OCI-LY3 (cell line): ENCODE measurements around the gene UNC119B.
"Not testable (repeated sequence)": the region's sequence is repeated elsewhere in the genome, so short reads cannot be mapped to it uniquely, and the experiment has no call there.

Experiments
- H2AFZ ChIP-seq: fragments of 200-600, 300-600 bp; shearing (Covaris generic); 2 replicates; pipeline ENCODE4 v1.6.0; 2014; ENCODE audit warnings: antibody characterized with exemption, low read depth, low read length
- H3K27ac ChIP-seq: fragments of 200-600, 300-600 bp; sonication (generic); 2 replicates; pipeline ENCODE4 v1.5.1; 2014; ENCODE audit warnings: mild to moderate bottlenecking, low read length, moderate library complexity, mixed read lengths
- H3K27me3 ChIP-seq: fragments of 200-600, 300-600 bp; sonication (generic); 2 replicates; pipeline ENCODE4 v1.6.1; 2014; ENCODE audit warnings: low read depth, low read length, mixed read lengths
- H3K36me3 ChIP-seq: fragments of 200-600, 300-600 bp; sonication (generic); replicated peaks from 2 replicates; pipeline ENCODE3; 2014; ENCODE audit warnings: low read depth, low read length, mixed read lengths
- H3K4me1 ChIP-seq: fragments of 300-600, 200-600 bp; sonication (generic); 2 replicates; pipeline ENCODE4 v1.6.1; 2014; ENCODE audit warnings: low read length, mixed read lengths
- H3K4me2 ChIP-seq: fragments of 200-600, 300-600 bp; sonication (generic); 2 replicates; pipeline ENCODE4 v1.6.1; 2014; ENCODE audit warnings: low read length, mixed read lengths
- H3K4me3 ChIP-seq: fragments of 300-600, 200-600 bp; sonication (generic); 2 replicates; pipeline ENCODE4 v1.5.1; 2014; ENCODE audit warnings: antibody characterized with exemption, mild to moderate bottlenecking, low read length, moderate library complexity
- H3K79me2 ChIP-seq: fragments of 300-600, 200-600 bp; shearing (Covaris generic); 2 replicates; pipeline ENCODE4 v1.6.1; 2014; ENCODE audit warnings: mild to moderate bottlenecking, low read length, mixed read lengths
- H3K9ac ChIP-seq: fragments of 300-600, 200-600 bp; shearing (Covaris generic); 2 replicates; pipeline ENCODE4 v1.6.0; 2014; ENCODE audit warnings: mild to moderate bottlenecking, low read length, moderate library complexity
- H3K9me3 ChIP-seq: fragments of 200-600, 300-600 bp; shearing (Covaris generic); 2 replicates; pipeline ENCODE4 v1.6.1; 2014; ENCODE audit warnings: low read length, mixed read lengths; ENCODE audit not compliant: insufficient read depth
- H4K20me1 ChIP-seq: fragments of 200-600, 300-600 bp; sonication (generic); 2 replicates; pipeline ENCODE4 v1.6.1; 2016; ENCODE audit warnings: low read length, mixed read lengths; ENCODE audit not compliant: insufficient read depth
- CTCF ChIP-seq: fragments of 200-600, 300-600 bp; sonication (generic); IDR thresholded peaks from 2 replicates; pipeline ENCODE4 v1.5.1; 2014; ENCODE audit warnings: antibody characterized with exemption, low read length, low read depth
- EZH2phosphoT487 ChIP-seq: fragments of 200-600 bp; shearing (Covaris generic); IDR thresholded peaks from 2 replicates; pipeline ENCODE4 v1.6.1; 2018; ENCODE audit warnings: antibody characterized with exemption, mixed run types, low read depth

The UNC119B gene

GRCh38 chr12:120725151-120725658 lies 14.9 kb downstream of the UNC119B start:
- peaks cover 43% of the 10 kb centered on the region for H3K36me3 ChIP-seq
- H3K27ac ChIP-seq, result no peak overlapping the region
- H3K27me3 ChIP-seq, result no peaks in the 10 kb centered on the region
- peak overlapping the region; percentile 75 for H3K4me3 ChIP-seq
- H3K4me1 ChIP-seq, result peaks cover 9% of the 10 kb centered on the region; the same call in 1 of the 2 replicates
- H2AFZ ChIP-seq, result no peak overlapping the region
- no peaks in the 10 kb centered on the region for H3K9me3 ChIP-seq
- no peaks in the 10 kb centered on the region for H3K79me2 ChIP-seq
- peak overlapping the region; percentile 59 for H3K4me2 ChIP-seq
- peaks cover 9% of the 10 kb centered on the region; the same call in 1 of the 2 replicates for H4K20me1 ChIP-seq
- H3K9ac ChIP-seq, result no peak overlapping the region
- TF ChIP-seq CTCF, result no peak
- no peak for TF ChIP-seq EZH2phosphoT487

GRCh38 chr12:120725659-120726509 lies 15.6 kb downstream of the UNC119B start, which contains the start of gene ACADS:
Gene ACADS, plus strand, starts transcription at chr12:120725826. Its CDS starts 60 bp downstream, at chr12:120725886.
- H4K20me1 ChIP-seq, result peaks cover 9% of the 10 kb centered on the region; the same call in 1 of the 2 replicates
- no peak within 1 kb of the TSS for H2AFZ ChIP-seq
- no peaks in the 10 kb centered on the region for H3K27me3 ChIP-seq
- no peak within 1 kb of the TSS for H3K27ac ChIP-seq
- peaks cover 37% of the 10 kb centered on the region for H3K36me3 ChIP-seq
- H3K9me3 ChIP-seq, result no peaks in the 10 kb centered on the region
- peaks cover 9% of the 10 kb centered on the region; the same call in 1 of the 2 replicates for H3K4me1 ChIP-seq
- peak within 1 kb of the TSS; percentile 75 for H3K4me3 ChIP-seq
- H3K4me2 ChIP-seq, result peak within 1 kb of the TSS; percentile 59
- H3K79me2 ChIP-seq, result no peaks in the 10 kb centered on the region
- no peak for TF ChIP-seq EZH2phosphoT487
- TF ChIP-seq CTCF, result no peak
- peak within 1 kb of the TSS; percentile 41 for H3K9ac ChIP-seq

GRCh38 chr12:120726510-120726793 lies 16.2 kb downstream of the UNC119B start:
- Histone ChIP-seq H3K9me3 (no peaks in the 10 kb centered on the region), H3K79me2 (no peaks in the 10 kb centered on the region), H3K27ac (no peak overlapping the region), H2AFZ (no peak overlapping the region), H3K9ac (no peak overlapping the region), H3K4me3 (peak overlapping the region; percentile 75), H3K4me1 (peaks cover 6% of the 10 kb centered on the region; the same call in 1 of the 2 replicates), H3K27me3 (no peaks in the 10 kb centered on the region), H3K4me2 (peak overlapping the region; percentile 59), H4K20me1 (peaks cover 8% of the 10 kb centered on the region; the same call in 1 of the 2 replicates), H3K36me3 (peaks cover 32% of the 10 kb centered on the region)
- TF ChIP-seq EZH2phosphoT487, result no peak
- no peak for TF ChIP-seq CTCF

- no peak for TF ChIP-seq CTCF
- no peak for TF ChIP-seq EZH2phosphoT487
- no peaks in the 10 kb centered on the region for H3K79me2 ChIP-seq
- H3K4me3 ChIP-seq, result no peak overlapping the region
- H3K4me1 ChIP-seq, result peaks cover under 1% of the 10 kb centered on the region; the same call in 1 of the 2 replicates
- H3K27ac ChIP-seq, result no peak overlapping the region
- H3K9ac ChIP-seq, result no peak overlapping the region
- H3K27me3 ChIP-seq, result no peaks in the 10 kb centered on the region
- no peak overlapping the region for H2AFZ ChIP-seq
- no peak overlapping the region for H3K4me2 ChIP-seq
- H3K9me3 ChIP-seq, result no peaks in the 10 kb centered on the region
- peaks cover 27% of the 10 kb centered on the region for H3K36me3 ChIP-seq
- H4K20me1 ChIP-seq, result 0 out of 2 replicates have a peak, but pooled peaks cover 3% of the 10 kb centered on the region
These were observed 16.7 kb downstream of the UNC119B start for GRCh38 chr12:120726961-120727360.

GRCh38 chr12:120732198-120732597 lies 21.9 kb downstream of the UNC119B start:
- H3K79me2 ChIP-seq, H3K9ac ChIP-seq, H2AFZ ChIP-seq, H4K20me1 ChIP-seq, H3K4me2 ChIP-seq, H3K4me3 ChIP-seq, H3K27ac ChIP-seq, H3K9me3 ChIP-seq, H3K36me3 ChIP-seq, H3K27me3 ChIP-seq, H3K4me1 ChIP-seq: not testable (repeated sequence)
